GM21723 (cell line): ENCODE results near the gene FGR.

Source experiments
- ATAC-seq: cut with Tn5 transposase; IDR thresholded peaks from one replicate; pipeline ENCODE4 v1.9.1; 2021; ENCODE audit warnings: mild to moderate bottlenecking, moderate library complexity; ENCODE audit not compliant: unreplicated experiment

The FGR gene

GRCh38 chr1:27589841-27590426, 45.1 kb downstream of the FGR start:
- no peak for ATAC-seq

DNA sequence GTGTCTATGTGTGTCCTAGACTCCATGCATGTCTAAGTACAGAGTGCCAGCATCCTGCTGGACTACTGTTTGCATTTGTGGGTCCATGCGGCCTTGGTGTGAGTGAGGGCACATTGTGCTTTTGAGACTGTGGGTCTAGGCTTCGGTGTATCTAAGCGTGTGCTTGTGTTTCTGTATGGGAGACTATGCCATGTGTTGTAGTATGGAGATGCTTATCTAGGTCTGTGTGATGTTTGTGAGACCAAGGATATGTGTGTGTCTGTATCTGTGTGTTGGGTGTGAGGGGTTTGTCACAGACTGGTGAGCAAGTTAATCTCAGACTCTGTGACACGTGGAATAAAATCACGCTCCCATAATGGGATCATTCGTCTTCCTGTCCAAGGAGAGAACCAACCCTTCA, 45.5 kb downstream of the FGR start:
- no peak for ATAC-seq

DNA sequence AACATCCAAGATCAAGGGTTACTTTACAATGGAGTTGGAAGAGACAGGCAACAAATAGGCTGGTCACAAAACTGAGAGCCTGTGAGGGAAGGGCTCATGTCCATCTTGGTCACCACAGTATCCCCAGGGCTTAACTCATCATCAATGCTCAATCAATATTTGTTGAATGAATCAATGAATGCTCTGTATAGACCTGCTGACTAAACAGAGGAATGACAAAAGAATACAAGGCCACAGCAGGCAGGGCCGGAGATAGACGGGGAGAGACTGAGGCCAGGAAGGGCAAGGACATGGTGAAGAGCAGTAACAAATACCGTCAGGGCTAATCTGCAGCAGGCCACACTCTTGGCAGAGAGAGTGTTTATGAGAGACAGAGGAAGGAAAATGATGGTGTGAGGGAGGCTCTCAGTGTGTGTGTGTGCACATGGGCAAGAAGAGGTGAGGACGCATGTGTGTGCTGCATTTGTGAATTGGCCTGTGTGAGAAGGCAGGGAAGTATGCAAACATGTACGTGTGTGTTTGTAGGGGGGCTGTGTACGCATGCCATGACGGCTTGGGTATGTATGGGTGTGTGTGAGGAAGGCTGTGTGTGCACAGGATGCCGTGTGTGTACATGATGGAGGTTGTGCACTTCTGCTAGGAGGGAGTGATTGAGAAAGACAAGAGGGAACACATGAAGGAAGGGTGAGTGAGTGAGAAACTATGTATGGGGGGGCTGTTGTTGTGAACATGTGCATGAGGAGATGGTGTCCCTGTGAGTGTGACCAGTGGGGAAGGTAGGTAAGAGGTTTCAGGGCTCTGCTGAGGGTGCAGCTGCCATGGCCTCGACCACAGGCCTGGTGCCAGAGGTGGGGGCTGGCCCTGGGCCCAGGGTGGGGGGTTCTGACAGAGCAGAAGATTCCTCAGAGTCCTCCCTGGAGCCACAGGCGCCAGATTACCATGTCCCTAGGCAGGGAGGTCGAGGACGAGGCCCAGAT, 46.4 kb downstream of the FGR start:
- ATAC-seq: no peak

DNA sequence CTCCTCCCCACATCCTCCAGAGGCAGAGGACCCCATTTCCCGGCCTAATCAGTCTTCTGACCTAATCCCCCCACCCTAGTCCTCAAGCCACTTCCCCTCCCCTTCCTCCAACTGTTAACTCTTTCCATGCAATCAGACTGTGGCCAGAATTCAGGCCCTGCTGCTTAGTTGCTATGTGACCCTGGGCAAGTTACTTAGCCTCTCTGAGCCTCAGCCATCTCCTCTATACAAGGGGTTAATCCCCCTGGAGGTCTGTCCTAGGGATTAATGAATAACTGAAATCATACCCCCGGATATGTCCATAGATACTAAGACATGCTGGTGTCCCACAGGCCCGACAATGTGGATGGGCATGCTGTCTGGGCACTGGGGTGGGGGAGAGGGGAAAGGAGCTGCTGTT, 49.3 kb downstream of the FGR start:
- no peak for ATAC-seq

DNA sequence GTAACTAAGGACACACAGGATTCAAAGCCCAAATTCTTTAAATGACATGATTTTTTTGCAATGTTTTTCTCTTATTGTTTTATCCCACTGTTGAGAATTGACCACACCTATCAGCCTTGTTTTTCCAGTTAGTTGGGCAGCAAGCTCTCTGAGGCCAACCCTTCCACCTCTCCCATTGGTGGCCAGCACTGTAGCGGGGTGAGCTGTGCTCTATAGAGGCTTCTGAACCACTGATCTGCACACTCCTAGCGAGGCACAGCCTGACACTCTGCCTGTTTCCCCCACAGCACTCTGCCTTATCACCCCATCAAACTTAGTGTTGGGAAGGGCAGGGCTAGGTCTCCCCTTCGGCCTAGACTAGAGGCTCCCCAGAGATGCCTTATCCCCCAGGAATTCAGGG, 50.5 kb downstream of the FGR start:
- no peak for ATAC-seq

DNA sequence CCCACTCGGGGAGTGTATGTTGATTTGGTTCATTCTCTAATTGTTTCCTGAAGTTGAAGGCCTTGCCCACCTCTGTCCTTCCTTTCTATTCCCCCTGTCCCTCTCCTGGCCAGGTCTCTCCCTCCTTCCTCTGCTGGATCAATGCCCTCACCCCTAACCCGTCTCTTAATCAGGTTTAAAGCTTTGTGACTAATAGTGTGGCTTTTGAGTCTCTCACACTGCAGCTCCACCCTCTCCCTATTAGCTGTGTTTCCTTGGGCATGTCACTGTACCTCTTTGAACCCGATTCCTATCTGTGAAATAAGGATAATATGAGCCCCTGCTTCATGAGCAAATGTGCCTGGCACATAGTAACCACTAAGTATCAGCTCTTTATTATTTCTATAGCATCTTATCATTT, 51.5 kb downstream of the FGR start:
- no peak for ATAC-seq

GRCh38 chr1:27581823-27582243, 53.2 kb downstream of the FGR start:
- ATAC-seq: no peak

- ATAC-seq: no peak
Measured at GRCh38 chr1:27577504-27578188, 57.3 kb downstream of the FGR start.

GRCh38 chr1:27576806-27577227, 58.2 kb downstream of the FGR start:
- no peak for ATAC-seq

- ATAC-seq: no peak
Measured at GRCh38 chr1:27575840-27576331, 59.1 kb downstream of the FGR start.

GRCh38 chr1:27574871-27575831, 59.8 kb downstream of the FGR start:
- ATAC-seq: no peak

GRCh38 chr1:27574001-27574781, 60.8 kb downstream of the FGR start:
- ATAC-seq: no peak

DNA sequence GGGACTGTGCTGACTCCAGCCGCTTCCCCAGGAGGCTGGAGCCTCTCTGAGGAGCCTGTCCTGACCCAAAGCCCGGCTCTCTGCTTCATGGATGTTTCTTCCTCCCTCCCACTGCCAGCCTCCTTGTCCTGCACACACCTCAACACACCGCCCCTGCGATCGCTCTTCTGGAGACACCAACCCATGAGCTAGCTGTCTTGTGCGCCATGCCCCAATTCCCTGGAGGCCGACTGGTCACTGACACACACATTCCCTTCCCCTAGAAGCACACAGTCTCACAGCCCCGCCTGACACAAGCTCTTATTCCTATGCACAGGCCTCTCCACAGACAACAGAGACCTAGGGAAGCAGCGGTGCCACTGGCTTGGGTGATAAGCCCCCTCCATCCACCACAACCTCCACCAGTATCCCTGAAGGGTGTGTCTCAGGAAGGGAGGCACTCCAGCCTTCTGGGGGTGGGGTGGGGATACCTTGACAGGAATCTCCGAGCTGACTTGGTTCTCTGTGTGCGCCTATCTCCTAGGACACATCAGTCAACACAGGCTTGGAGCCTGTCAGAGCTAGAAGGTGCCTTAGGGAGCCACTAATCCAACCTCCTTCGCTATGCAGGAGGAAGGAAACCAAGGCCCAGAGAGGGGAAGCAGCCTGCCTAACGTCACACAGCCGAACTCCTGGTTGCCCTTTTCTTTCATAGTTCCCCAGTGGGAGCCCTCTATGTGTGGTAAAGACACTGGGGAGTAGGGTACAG, 62.1 kb downstream of the FGR start:
- ATAC-seq: no peak

DNA sequence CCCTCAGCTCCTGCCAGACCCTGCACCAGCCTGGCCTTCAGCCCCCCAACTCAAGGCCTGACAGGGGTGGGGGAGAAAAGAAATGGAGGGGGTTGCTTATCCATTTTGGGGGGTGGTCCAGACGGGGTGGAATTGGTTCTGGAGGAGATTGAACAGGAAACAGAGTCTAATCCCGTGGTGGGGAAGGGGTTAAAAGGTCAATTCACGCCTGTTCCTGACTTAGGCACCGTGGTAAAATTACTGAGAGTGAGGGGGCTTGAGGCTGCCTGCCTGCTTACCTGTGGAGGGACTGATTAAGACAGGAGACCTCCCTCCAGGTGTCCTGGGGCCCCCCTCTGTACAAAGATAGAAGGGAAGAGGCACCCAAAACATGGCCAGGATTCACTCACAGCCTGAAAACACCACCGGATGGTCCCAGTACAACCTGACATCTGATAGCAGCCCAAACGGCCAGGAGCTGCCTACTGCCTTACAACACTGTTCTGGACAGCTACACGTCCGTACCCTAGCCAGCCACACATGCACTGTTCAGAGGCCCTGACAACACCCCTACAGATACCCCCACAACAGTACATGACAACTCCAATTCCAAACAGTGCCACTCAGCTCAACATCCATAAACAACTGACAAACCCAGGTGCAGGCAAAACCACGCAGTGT, 62.8 kb downstream of the FGR start:
- ATAC-seq: no peak

GRCh38 chr1:27571439-27572018, 63.5 kb downstream of the FGR start:
- no peak for ATAC-seq

DNA sequence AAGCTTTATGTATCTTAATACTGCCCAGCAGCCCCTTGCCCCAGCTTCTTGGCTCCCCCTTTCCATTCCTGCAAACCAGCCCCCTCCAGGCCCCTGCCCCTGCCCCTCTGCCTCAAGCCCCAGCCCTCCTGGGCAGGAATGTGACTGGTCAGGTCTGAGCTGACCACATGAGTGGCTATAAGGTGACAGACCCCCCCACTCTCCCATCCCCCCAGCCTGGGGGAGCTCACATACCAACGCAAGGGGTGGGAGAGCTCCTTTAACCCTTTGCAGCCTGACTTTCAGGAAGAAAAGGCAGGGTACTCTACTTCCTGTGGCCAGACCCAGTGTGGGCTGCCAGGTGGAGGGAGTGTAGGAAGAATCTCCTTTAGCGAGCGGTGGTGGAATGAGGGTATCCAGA, 64.2 kb downstream of the FGR start:
- no peak for ATAC-seq

- no peak for ATAC-seq
Measured at GRCh38 chr1:27570356-27570755, 64.6 kb downstream of the FGR start.
